Endodermal cell (in vitro differentiated cells): ENCODE results near the gene GRK1. TPM values are rescaled to one million over a fixed set of nuclear protein-coding genes. Genes with fewer than 3 reads are reported as not detected.

Source experiments
- DNase-seq: peaks from one replicate; pipeline ENCODE4 v3.0.0-alpha.2; 2017
- H3K27ac ChIP-seq: 2 replicates; pipeline ENCODE4 v1.5.1; 2013; ENCODE audit warnings: mild to moderate bottlenecking, low read depth, low read length, moderate library complexity
- H3K27me3 ChIP-seq: 2 replicates; pipeline ENCODE4 v1.6.1; 2013; ENCODE audit warnings: mild to moderate bottlenecking, low read length, moderate library complexity; ENCODE audit not compliant: insufficient read depth, control insufficient read depth, poor library complexity, severe bottlenecking
- H3K36me3 ChIP-seq: 2 replicates; pipeline ENCODE4 v1.7.0; 2013; ENCODE audit warnings: mild to moderate bottlenecking, low read length, moderate library complexity; ENCODE audit not compliant: control insufficient read depth, insufficient read depth
- H3K4me1 ChIP-seq: one replicate; pipeline ENCODE4 v1.7.0; 2013; ENCODE audit warnings: low read length; ENCODE audit not compliant: control insufficient read depth, insufficient read depth
- H3K4me3 ChIP-seq: 2 replicates; pipeline ENCODE4 v1.5.1; 2013; ENCODE audit warnings: mild to moderate bottlenecking, low read length, moderate library complexity
- H3K9ac ChIP-seq: 2 replicates; pipeline ENCODE4 v1.6.1; 2013; ENCODE audit warnings: mild to moderate bottlenecking, low read length, moderate library complexity; ENCODE audit not compliant: poor library complexity, severe bottlenecking; ENCODE audit errors: extremely low read depth
- H3K9me3 ChIP-seq: 2 replicates; pipeline ENCODE4 v1.6.1; 2013; ENCODE audit warnings: mild to moderate bottlenecking, low read length, moderate library complexity; ENCODE audit not compliant: control insufficient read depth
- H3K27ac Mint-ChIP-seq: 2 replicates; pipeline ENCODE4 v1.8.0; 2020; ENCODE audit warnings: mixed read lengths
- H3K27me3 Mint-ChIP-seq: 2 replicates; pipeline ENCODE4 v1.8.0; 2021; ENCODE audit warnings: mild to moderate bottlenecking, mixed read lengths; ENCODE audit not compliant: insufficient read depth
- H3K36me3 Mint-ChIP-seq: 2 replicates; pipeline ENCODE4 v1.8.0; 2020; ENCODE audit warnings: low read depth, mixed read lengths
- H3K4me1 Mint-ChIP-seq: 2 replicates; pipeline ENCODE4 v1.8.0; 2020; ENCODE audit warnings: mixed read lengths
- H3K4me3 Mint-ChIP-seq: 2 replicates; pipeline ENCODE4 v1.8.0; 2020; ENCODE audit warnings: mild to moderate bottlenecking, moderate library complexity, mixed read lengths
- H3K9me3 Mint-ChIP-seq: 2 replicates; pipeline ENCODE4 v1.8.0; 2020; ENCODE audit warnings: mild to moderate bottlenecking, mixed read lengths
- WGBS, 2 experiments: methylation state at CpG; one replicate each; pipeline versions ENCODE4 v1.1.5 to v1.1.7; 2013; ENCODE audit warnings: missing lambda C conversion rate in 2 of 2, mixed read lengths in 1 of 2; ENCODE audit not compliant: insufficient coverage in 1 of 2, insufficient read length in 1 of 2; 5-methylcytosine and 5-hydroxymethylcytosine counted together
- total RNA-seq, 2 donors: library from RNA; stranded (reverse); fragmentation: NEBNext Ultra II Directional in 1 of 2; extraction: Animal tissue kit (Norgen Biotek cat#: 25700) in 1 of 2; gene quantifications; 2 replicates in 1 of 2; 3 replicates in 1 of 2; pipeline ENCODE4 v1.2.1, GENCODE V29; 2021
- TF ChIP-seq, protein P1 (sequence below): fragments of 200-600 bp; sonication (generic); conservative IDR thresholded peaks from 2 replicates; pipeline ENCODE4 v1.5.0; 2021; ENCODE audit warnings: antibody characterized with exemption, mild to moderate bottlenecking

GRK1 gene
- total RNA-seq, 2 donors from 2014 or later = 1.7 to 2.5 TPM

GRCh38 chr13:113625965-113626721 is 40.9 kb upstream of the GRK1 start:
- TF ChIP-seq, protein P1, sequence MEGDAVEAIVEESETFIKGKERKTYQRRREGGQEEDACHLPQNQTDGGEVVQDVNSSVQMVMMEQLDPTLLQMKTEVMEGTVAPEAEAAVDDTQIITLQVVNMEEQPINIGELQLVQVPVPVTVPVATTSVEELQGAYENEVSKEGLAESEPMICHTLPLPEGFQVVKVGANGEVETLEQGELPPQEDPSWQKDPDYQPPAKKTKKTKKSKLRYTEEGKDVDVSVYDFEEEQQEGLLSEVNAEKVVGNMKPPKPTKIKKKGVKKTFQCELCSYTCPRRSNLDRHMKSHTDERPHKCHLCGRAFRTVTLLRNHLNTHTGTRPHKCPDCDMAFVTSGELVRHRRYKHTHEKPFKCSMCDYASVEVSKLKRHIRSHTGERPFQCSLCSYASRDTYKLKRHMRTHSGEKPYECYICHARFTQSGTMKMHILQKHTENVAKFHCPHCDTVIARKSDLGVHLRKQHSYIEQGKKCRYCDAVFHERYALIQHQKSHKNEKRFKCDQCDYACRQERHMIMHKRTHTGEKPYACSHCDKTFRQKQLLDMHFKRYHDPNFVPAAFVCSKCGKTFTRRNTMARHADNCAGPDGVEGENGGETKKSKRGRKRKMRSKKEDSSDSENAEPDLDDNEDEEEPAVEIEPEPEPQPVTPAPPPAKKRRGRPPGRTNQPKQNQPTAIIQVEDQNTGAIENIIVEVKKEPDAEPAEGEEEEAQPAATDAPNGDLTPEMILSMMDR = no peak
- Mint-ChIP-seq H3K36me3 (peaks cover 82% of the 10 kb centered on the region), H3K27ac (peak overlapping the region; percentile 5), H3K27me3 (no peaks in the 10 kb centered on the region), H3K9me3 (peaks cover 25% of the 10 kb centered on the region), H3K4me3 (no peak overlapping the region), H3K4me1 (no peaks in the 10 kb centered on the region)
- Histone ChIP-seq H3K4me3 (no peak overlapping the region), H3K9ac (no peak overlapping the region), H3K27me3 (no peaks in the 10 kb centered on the region), H3K9me3 (peaks cover 12% of the 10 kb centered on the region), H3K4me1 (no peaks in the 10 kb centered on the region), H3K27ac (no peak overlapping the region), H3K36me3 (peaks cover 56% of the 10 kb centered on the region)
- no peak for DNase-seq
- WGBS, 2 experiments = 96 to 97% methylated on average over 17 to 24 of the region's 24 CpGs

- Mint-ChIP-seq H3K27ac (peak overlapping the region; percentile 18), H3K4me3 (no peak overlapping the region), H3K27me3 (no peaks in the 10 kb centered on the region), H3K36me3 (peaks cover 83% of the 10 kb centered on the region), H3K4me1 (no peaks in the 10 kb centered on the region), H3K9me3 (peaks cover 25% of the 10 kb centered on the region)
- Histone ChIP-seq H3K36me3 (peaks cover 63% of the 10 kb centered on the region), H3K4me3 (no peak overlapping the region), H3K9me3 (peaks cover 12% of the 10 kb centered on the region), H3K27ac (no peak overlapping the region), H3K9ac (no peak overlapping the region), H3K4me1 (no peaks in the 10 kb centered on the region), H3K27me3 (no peaks in the 10 kb centered on the region)
- no peak for DNase-seq
- TF ChIP-seq, protein P1 = no peak
- 94 to 96% methylated on average over 11 to 16 of the region's 16 CpGs for WGBS, 2 experiments
Observed at GRCh38 chr13:113627136-113627535, 39.9 kb upstream of the GRK1 start.

DNA sequence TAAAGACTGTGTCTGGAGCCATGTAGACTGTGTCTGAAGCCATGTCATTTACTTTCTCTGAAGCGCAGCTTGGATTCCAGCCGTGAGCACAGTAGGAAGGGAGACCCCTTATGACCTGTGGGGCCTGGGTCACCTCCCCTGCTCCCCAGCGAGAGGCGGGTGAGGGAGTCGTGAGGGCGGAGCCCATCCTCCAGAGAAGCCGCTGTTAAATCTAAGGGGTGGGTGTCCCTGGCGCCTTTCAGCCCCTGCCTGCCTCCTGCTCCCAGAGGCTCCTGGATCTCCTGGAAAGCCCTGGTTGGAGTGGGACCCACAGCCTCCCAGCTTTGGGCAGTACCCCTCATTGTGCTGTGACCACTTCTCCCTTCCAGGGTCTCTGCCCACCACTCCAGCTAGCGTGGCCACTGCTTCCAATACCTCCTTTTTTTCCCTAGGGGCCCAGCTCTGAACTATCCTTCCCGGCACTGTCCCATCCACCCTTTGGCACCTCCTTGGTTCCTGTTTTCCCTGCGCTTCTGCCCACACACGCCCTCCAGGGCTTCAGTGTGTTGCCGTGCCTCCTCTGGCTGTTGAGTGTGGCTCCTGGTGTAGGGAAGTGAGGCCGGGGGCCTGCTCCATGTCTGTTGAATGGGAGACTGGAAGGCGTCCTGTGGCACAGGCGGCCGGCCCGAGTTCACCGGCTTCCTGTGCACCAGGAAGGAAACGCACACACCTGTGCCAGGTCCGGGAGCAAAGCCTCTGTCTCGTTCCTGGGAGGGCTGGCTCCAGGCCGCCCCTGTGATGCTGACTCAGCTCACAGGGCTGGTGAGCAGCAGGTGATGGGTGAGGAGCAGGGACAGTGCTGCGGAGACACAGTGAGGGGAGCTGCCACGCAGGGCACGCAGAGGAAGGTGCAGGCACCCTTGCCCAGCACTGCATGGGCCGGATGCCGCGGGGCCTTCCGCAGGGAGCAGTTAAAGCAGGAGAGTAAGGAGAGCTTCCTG is 38.4 kb upstream of the GRK1 start:
- DNase-seq = no peak
- H3K36me3 Mint-ChIP-seq = peaks cover 81% of the 10 kb centered on the region
- Histone ChIP-seq H3K36me3 (peaks cover 60% of the 10 kb centered on the region), H3K4me3 (no peak overlapping the region), H3K9me3 (peaks cover 12% of the 10 kb centered on the region), H3K4me1 (no peaks in the 10 kb centered on the region), H3K27ac (no peak overlapping the region), H3K27me3 (no peaks in the 10 kb centered on the region), H3K9ac (no peak overlapping the region)
- no peaks in the 10 kb centered on the region for H3K27me3 Mint-ChIP-seq
- WGBS, 2 experiments = 96 to 99% methylated on average over 19 to 30 of the region's 30 CpGs
- TF ChIP-seq, protein P1 = no peak
- peak overlapping the region; percentile 50 for H3K27ac Mint-ChIP-seq
- no peak overlapping the region for H3K4me3 Mint-ChIP-seq
- H3K4me1 Mint-ChIP-seq = no peaks in the 10 kb centered on the region
- peaks cover 15% of the 10 kb centered on the region for H3K9me3 Mint-ChIP-seq
